Thyroid gland (tissue), 4 donors: ENCODE data around the gene SERHL2. TPM values are rescaled to one million over a fixed set of nuclear protein-coding genes. Genes with fewer than 3 reads are reported as not detected.
"Not testable (repeated sequence)": the region's sequence is repeated elsewhere in the genome, so short reads cannot be mapped to it uniquely, and the experiment has no call there.

Source experiments
- DNase-seq, 2 donors: peaks; one replicate each; pipeline ENCODE4 v3.0.0-alpha.2; 2019
- H3K27ac ChIP-seq, 3 donors: fragments of 200-600 bp; sonication (generic); 1 replicate in 2 of 3; 2 replicates in 1 of 3; pipeline ENCODE4 v1.5.1; 2016 to 2019; ENCODE audit warnings: mild to moderate bottlenecking in 1 of 3, moderate library complexity in 1 of 3
- H3K27me3 ChIP-seq: fragments of 200-600 bp; sonication (generic); one replicate; pipeline ENCODE4 v1.5.1; 2019
- H3K36me3 ChIP-seq, 2 donors: fragments of 200-600 bp; sonication (generic); one replicate each; pipeline ENCODE4 v1.5.1; 2016 to 2019
- H3K4me1 ChIP-seq, 2 donors: fragments of 200-600 bp; sonication (generic); one replicate each; pipeline ENCODE4 v1.5.1; 2017 to 2019
- H3K4me3 ChIP-seq, 3 donors: fragments of 200-600 bp; sonication (generic); replicated peaks in 1 of 3; 1 replicate in 2 of 3; 2 replicates in 1 of 3; pipeline ENCODE4 v1.5.1; 2016; ENCODE audit warnings: mild to moderate bottlenecking in 1 of 3
- H3K9me3 ChIP-seq: fragments of 200-600 bp; sonication (generic); one replicate; pipeline ENCODE4 v1.5.1; 2017
- POLR2A ChIP-seq, 2 donors: fragments of 450-650 bp; IDR thresholded peaks; one replicate each; pipeline ENCODE4 v1.6.1; 2017; ENCODE audit warnings: antibody characterized with exemption in 2 of 2, mild to moderate bottlenecking in 2 of 2, moderate library complexity in 1 of 2
- WGBS, 2 donors: methylation state at CpG; one replicate each; pipeline ENCODE4 v1.1.5; 2017; 5-methylcytosine and 5-hydroxymethylcytosine counted together
- intact Hi-C: fragments of 100-400 bp; cut with DNase I; formaldehyde crosslinking; loops from one replicate; pipeline ENCODE4 v1.15.1; 2023
- total RNA-seq, 4 donors: library from RNA; depleted of rRNA; stranded (reverse); fragments of >200 nt; gene quantifications; one replicate each; pipeline ENCODE4 v1.2.3, GENCODE V29; 2016
- TF ChIP-seq, protein P1 (sequence below), 6 experiments: fragments of 200-600 bp in 3 of 6; fragments of 450-650 bp in 3 of 6; sonication (generic) in 3 of 6; IDR thresholded peaks; one replicate each; pipeline ENCODE4 v1.5.1; 2016 to 2019; ENCODE audit warnings: antibody characterized with exemption in 6 of 6, mild to moderate bottlenecking in 2 of 6, inconsistent platforms in 1 of 6, moderate library complexity in 1 of 6

The SERHL2 gene
- total RNA-seq, 4 donors from 2014 or later, result 0.83 to 5.1 (median 3.1) TPM; not detected in 1

DNA sequence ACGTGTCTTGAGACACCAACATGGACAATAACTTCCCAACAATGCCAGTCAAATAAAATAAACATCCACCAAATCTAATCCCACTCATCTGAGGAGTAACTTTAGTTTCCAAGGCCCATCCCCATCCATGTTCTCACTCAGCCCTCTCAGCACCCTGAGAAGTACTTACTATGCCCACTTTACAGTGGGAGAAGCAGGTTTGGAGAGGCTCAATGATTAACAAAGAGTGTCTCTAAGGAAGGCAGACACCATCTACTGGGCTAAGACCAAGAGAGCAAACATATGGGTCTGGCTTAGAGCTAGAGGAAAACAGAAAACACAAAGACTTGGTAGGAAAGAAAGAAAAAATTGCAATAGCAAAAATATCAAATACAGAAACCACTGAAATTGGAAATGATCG is 49.7 kb downstream of the SERHL2 start:
- intact Hi-C loops, result no loop called here
- no peaks in the 10 kb centered on the region for H3K9me3 ChIP-seq
- no peak for DNase-seq
- no peak overlapping the region for H3K4me3 ChIP-seq
- H3K4me1 ChIP-seq, result peaks cover 44 to 65% of the 10 kb centered on the region in 2 donors
- WGBS, 2 donors, result 80 to 92% methylated on average over 2 of the region's 2 CpGs
- peak overlapping the region; percentile 46 to 62 (median 59) for H3K27ac ChIP-seq
- peaks cover 27 to 32% of the 10 kb centered on the region in 2 donors for H3K36me3 ChIP-seq
- no peaks in the 10 kb centered on the region for H3K27me3 ChIP-seq
- no peak for TF ChIP-seq POLR2A (IDR thresholded peaks at IDR 0.05)
- TF ChIP-seq, protein P1, sequence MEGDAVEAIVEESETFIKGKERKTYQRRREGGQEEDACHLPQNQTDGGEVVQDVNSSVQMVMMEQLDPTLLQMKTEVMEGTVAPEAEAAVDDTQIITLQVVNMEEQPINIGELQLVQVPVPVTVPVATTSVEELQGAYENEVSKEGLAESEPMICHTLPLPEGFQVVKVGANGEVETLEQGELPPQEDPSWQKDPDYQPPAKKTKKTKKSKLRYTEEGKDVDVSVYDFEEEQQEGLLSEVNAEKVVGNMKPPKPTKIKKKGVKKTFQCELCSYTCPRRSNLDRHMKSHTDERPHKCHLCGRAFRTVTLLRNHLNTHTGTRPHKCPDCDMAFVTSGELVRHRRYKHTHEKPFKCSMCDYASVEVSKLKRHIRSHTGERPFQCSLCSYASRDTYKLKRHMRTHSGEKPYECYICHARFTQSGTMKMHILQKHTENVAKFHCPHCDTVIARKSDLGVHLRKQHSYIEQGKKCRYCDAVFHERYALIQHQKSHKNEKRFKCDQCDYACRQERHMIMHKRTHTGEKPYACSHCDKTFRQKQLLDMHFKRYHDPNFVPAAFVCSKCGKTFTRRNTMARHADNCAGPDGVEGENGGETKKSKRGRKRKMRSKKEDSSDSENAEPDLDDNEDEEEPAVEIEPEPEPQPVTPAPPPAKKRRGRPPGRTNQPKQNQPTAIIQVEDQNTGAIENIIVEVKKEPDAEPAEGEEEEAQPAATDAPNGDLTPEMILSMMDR (IDR thresholded peaks at IDR 0.05), result no peak

- intact Hi-C loops, result no loop called here
- Histone ChIP-seq H3K4me1 (peaks cover 54 to 75% of the 10 kb centered on the region in 2 donors), H3K27ac (peak overlapping the region; percentile 46 to 62 (median 59)), H3K4me3 (no peak overlapping the region), H3K9me3 (no peaks in the 10 kb centered on the region), H3K27me3 (no peaks in the 10 kb centered on the region), H3K36me3 (peaks cover 17 to 22% of the 10 kb centered on the region in 2 donors)
- 32 to 41% methylated on average over 3 of the region's 3 CpGs for WGBS, 2 donors
- no peak for TF ChIP-seq POLR2A (IDR thresholded peaks at IDR 0.05)
- TF ChIP-seq, protein P1 (IDR thresholded peaks at IDR 0.05), result no peak
- peak; percentile 87 to 92 for DNase-seq
Measured at GRCh38 chr22:42604403-42604802, 50.6 kb downstream of the SERHL2 start.

DNA sequence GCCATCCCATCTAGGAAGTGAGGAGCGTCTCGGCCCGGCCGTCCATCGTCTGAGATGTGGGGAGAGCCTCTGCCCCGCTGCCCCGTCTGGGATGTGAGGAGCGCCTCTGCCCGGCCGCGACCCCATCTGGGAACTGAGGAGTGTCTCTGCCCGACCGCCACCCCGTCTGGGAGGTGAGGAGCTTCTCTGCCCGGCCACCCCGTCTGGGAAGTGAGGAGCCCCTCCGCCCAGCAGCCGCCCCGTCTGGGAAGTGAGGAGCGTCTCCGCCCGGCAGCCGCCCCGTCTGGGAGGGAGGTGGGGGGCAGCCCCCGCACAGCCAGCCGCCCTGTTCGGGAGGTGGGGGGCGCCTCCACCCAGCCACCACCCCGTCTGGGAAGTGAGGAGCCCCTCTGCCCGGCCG is 53.9 kb downstream of the SERHL2 start:
- Histone ChIP-seq H3K4me1 (peaks cover 75 to 99% of the 10 kb centered on the region in 2 donors), H3K27ac (peak overlapping the region in 2 of 3 donors; percentile 43 to 86)
- H3K36me3 ChIP-seq, H3K9me3 ChIP-seq, H3K4me3 ChIP-seq, H3K27me3 ChIP-seq, intact Hi-C loops, DNase-seq: not testable (repeated sequence)
- WGBS, 2 donors, result 95 to 96% methylated on average over 14 to 24 of the region's 31 CpGs

DNA sequence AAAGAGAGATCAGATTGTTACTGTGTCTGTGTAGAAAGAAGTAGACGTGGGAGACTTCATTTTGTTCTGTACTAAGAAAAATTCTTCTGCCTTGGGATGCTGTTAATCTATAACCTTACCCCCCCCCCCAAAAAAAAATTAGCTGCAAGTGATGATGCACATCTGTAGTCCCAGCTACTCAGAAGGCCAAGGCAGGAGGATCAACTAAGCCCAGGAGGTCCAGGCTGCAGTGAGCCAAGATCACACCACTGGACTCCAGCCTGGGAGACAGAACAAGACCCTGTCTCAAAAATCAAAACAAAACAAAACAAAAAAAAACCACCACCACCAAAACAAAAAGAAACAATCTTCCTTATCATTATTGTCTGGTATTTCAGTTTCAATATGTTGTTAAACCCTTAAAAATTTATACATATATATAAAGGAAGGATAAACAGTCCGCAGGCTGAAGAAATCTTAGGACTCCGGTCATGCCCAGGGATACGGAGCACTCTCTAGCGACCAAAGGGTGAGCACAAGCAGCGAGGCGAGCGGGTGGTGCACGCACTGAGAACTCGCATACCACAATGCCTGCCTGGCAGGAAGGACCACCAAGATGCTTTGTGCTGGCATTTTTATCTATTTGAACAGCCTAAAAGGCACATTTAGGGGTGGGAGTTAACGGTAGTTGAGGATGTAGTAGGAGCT is 54.5 kb downstream of the SERHL2 start:
- no peak for DNase-seq
- H3K9me3 ChIP-seq, result no peaks in the 10 kb centered on the region
- H3K36me3 ChIP-seq, result no peaks in the 10 kb centered on the region
- peak overlapping the region; percentile 50 to 86 (median 67) for H3K27ac ChIP-seq
- intact Hi-C loops, result no loop called here
- WGBS, 2 donors, result 85 to 88% methylated on average over 11 of the region's 11 CpGs
- no peaks in the 10 kb centered on the region for H3K27me3 ChIP-seq
- no peak for TF ChIP-seq POLR2A (IDR thresholded peaks at IDR 0.05)
- TF ChIP-seq, protein P1 (IDR thresholded peaks at IDR 0.05), result no peak
- no peak overlapping the region for H3K4me3 ChIP-seq
- H3K4me1 ChIP-seq, result peaks cover 76 to 99% of the 10 kb centered on the region in 2 donors

- Histone ChIP-seq H3K9me3 (no peaks in the 10 kb centered on the region), H3K4me1 (peaks cover 76 to 96% of the 10 kb centered on the region in 2 donors), H3K36me3 (no peaks in the 10 kb centered on the region), H3K27me3 (no peaks in the 10 kb centered on the region), H3K27ac (peak overlapping the region; percentile 50 to 86 (median 67)), H3K4me3 (no peak overlapping the region)
- TF ChIP-seq POLR2A (IDR thresholded peaks at IDR 0.05), result no peak
- TF ChIP-seq, protein P1 (IDR thresholded peaks at IDR 0.05), result no peak
- peak; percentile 17 to 32 for DNase-seq
- 56 to 62% methylated on average over 11 of the region's 11 CpGs for WGBS, 2 donors
- intact Hi-C loops, result no loop called here
Measured at GRCh38 chr22:42608823-42609361, 55.1 kb downstream of the SERHL2 start.
